BE2C (cell line): Measurements from ENCODE around the gene ADPRM.

Experiments
- DNase-seq: peaks from one replicate; pipeline ENCODE4 v3.0.0-alpha.2; 2020
- H3K27me3 ChIP-seq: fragments of 250-450 bp; sonication (Bioruptor Pico); 2 replicates; pipeline ENCODE4 v1.5.1; 2020; ENCODE audit warnings: mild to moderate bottlenecking
- H3K36me3 ChIP-seq: fragments of 250-450 bp; sonication (Bioruptor Pico); 2 replicates; pipeline ENCODE4 v1.5.1; 2020; ENCODE audit warnings: mild to moderate bottlenecking
- H3K4me1 ChIP-seq: fragments of 250-450 bp; sonication (Bioruptor Pico); 2 replicates; pipeline ENCODE4 v1.5.1; 2020
- H3K4me3 ChIP-seq: 2 replicates; pipeline ENCODE4 v1.5.1; 2011; ENCODE audit warnings: low read depth, low read length
- H3K9me3 ChIP-seq: fragments of 250-450 bp; sonication (Bioruptor Pico); 2 replicates; pipeline ENCODE4 v1.5.1; 2020
- CTCF ChIP-seq: IDR thresholded peaks from 2 replicates; pipeline ENCODE4 v1.5.1; 2012; ENCODE audit warnings: mild to moderate bottlenecking, low read depth, low read length

The ADPRM gene

GRCh38 chr17:10733666-10734065 is 36.3 kb downstream of the ADPRM start:
- H3K27me3 ChIP-seq: no peaks in the 10 kb centered on the region
- no peaks in the 10 kb centered on the region for H3K9me3 ChIP-seq
- no peaks in the 10 kb centered on the region for H3K4me1 ChIP-seq
- H3K4me3 ChIP-seq: no peak overlapping the region
- no peak for TF ChIP-seq CTCF
- no peak for DNase-seq
- H3K36me3 ChIP-seq: no peaks in the 10 kb centered on the region

GRCh38 chr17:10735251-10735650 is 37.9 kb downstream of the ADPRM start:
- no peak for DNase-seq
- Histone ChIP-seq H3K36me3 (no peaks in the 10 kb centered on the region), H3K4me3 (no peak overlapping the region), H3K27me3 (no peaks in the 10 kb centered on the region), H3K4me1 (no peaks in the 10 kb centered on the region), H3K9me3 (no peaks in the 10 kb centered on the region)
- no peak for TF ChIP-seq CTCF

- Histone ChIP-seq H3K36me3 (no peaks in the 10 kb centered on the region), H3K4me3 (no peak overlapping the region), H3K9me3 (no peaks in the 10 kb centered on the region), H3K27me3 (no peaks in the 10 kb centered on the region), H3K4me1 (no peaks in the 10 kb centered on the region)
- DNase-seq: no peak
- no peak for TF ChIP-seq CTCF
These were observed 38.4 kb downstream of the ADPRM start for GRCh38 chr17:10735821-10736220.

- no peaks in the 10 kb centered on the region for H3K4me1 ChIP-seq
- TF ChIP-seq CTCF: peak; percentile 74
- no peak overlapping the region for H3K4me3 ChIP-seq
- DNase-seq: peak; percentile 51
- H3K27me3 ChIP-seq: no peaks in the 10 kb centered on the region
- H3K36me3 ChIP-seq: no peaks in the 10 kb centered on the region
- no peaks in the 10 kb centered on the region for H3K9me3 ChIP-seq
These were observed 39.8 kb downstream of the ADPRM start for GRCh38 chr17:10737168-10737622.

- Histone ChIP-seq H3K27me3 (no peaks in the 10 kb centered on the region), H3K9me3 (no peaks in the 10 kb centered on the region), H3K4me1 (no peaks in the 10 kb centered on the region), H3K36me3 (no peaks in the 10 kb centered on the region), H3K4me3 (no peak overlapping the region)
- no peak for TF ChIP-seq CTCF
- DNase-seq: no peak
These were observed 40.3 kb downstream of the ADPRM start for GRCh38 chr17:10737736-10738135.

GRCh38 chr17:10738521-10739258 is 41.3 kb downstream of the ADPRM start:
- no peak for DNase-seq
- Histone ChIP-seq H3K36me3 (no peaks in the 10 kb centered on the region), H3K4me1 (no peaks in the 10 kb centered on the region), H3K27me3 (no peaks in the 10 kb centered on the region), H3K9me3 (no peaks in the 10 kb centered on the region), H3K4me3 (no peak overlapping the region)
- no peak for TF ChIP-seq CTCF
